GM12872 (cell line): Measurements from ENCODE around the gene ANKLE2.

Source experiments
- CTCF ChIP-seq: IDR thresholded peaks from 3 replicates; pipeline ENCODE4 v1.5.1; 2011; ENCODE audit warnings: low read depth, mild to moderate bottlenecking, low read length, moderate library complexity; ENCODE audit not compliant: insufficient read depth

ANKLE2 gene

DNA sequence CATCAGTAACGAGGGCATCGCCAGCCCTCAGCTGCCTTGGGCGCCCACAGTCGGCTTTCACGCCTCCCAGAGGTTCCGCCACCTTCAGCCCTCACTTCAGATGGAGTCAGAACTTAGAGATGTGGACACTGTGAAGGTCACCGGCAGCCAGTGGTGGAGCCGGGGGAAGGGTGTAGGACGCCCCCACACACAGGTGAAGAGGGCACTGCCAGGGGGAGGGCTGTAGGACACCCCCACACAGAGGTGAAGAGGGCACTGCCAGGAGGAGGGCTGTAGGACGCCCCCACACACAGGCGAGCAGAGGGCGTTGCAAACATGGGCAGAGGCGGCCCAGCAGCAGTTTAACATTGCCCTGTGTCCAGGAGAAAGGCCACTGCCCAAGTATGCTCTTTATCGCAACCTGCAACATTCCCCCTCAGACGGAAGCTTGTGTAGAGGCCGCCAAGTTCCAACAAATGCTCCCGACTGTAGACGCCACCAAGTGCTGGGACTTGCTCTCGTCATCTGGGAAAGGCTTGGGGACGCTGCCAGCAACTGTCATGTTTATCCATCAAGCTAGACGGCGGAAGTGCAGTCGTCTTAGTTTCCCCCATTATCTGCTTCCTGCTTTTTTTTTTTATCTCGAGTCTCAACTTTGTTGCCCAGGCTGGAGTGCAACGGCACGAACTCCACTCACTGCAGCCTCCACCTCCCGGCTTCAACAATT is 4.9 kb upstream of the ANKLE2 start:
- TF ChIP-seq CTCF = no peak

GRCh38 chr12:132765361-132765760 is 3.7 kb upstream of the ANKLE2 start:
- no peak for TF ChIP-seq CTCF

DNA sequence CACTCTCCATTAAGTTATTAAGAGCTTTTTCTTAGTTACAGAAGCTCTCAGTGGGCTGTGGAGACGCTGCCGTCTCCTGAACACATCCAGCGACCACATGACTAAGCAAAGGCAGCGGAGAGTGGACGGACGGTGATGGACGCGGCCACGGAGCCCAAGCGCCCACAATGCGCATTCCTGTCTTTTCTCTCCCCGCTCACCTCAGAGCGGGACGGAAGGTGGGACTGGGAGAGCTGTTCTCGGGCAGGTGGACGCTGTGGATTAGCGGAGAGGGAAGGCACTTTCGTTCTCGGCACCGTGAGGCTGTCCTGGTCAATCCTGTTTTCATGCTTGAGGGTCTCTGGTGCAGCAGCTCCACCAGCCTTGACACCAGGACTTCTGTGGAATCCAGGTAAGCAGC is 2.6 kb upstream of the ANKLE2 start:
- no peak for TF ChIP-seq CTCF

DNA sequence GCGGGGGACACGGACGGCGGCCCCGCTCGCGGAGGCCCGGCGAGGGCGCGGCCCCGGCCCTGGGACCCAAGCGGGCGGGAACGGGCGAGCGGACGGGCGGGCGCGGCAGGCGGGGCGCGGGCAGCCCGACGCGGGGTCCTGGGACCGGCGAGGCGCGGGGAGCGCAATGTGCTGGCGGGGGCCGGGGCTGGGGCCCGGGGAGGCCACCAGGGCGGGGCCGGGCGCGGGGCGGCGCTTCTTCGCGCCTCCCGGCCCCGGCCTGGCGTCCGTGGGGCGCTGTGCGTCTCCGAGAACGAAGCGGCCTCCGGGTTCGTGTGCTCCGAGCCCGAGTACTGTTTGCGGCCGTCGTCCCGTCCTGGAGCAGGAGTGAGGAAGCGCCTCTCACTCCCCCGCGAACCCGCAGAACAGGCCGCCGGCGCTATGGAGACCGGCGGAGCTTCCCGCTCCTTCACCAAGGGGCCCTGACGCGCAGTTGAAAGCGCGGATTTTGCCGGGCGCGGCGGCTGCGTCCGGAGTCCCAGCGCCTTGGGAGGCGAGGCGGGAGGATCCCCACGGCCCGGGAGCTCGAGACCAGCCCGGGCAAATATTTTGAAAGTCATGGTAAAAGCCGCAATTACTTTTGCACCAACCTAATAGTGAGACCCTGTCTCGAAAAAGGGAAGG is 420 bp upstream of the ANKLE2 start:
- TF ChIP-seq CTCF = peak; percentile 22; the same call in 1 of the 3 replicates

DNA sequence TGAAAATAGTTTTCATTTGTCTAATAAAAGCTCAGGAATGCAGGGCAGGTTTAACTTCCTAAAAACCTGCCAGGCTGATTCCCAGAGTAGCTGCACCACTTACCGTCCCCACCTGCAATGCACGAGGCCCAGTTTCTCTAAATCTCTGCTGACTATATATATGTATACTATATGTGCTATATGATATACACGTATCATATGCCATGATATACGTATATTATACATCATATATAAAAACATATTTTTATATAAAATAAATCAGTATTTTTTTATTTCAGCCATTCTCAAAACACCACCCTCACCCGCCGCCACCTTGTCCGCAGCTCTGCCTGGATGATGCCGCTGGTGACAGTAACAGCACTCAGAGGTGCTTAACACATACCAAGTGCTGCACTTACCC is 2.3 kb downstream of the ANKLE2 start:
- TF ChIP-seq CTCF = no peak

DNA sequence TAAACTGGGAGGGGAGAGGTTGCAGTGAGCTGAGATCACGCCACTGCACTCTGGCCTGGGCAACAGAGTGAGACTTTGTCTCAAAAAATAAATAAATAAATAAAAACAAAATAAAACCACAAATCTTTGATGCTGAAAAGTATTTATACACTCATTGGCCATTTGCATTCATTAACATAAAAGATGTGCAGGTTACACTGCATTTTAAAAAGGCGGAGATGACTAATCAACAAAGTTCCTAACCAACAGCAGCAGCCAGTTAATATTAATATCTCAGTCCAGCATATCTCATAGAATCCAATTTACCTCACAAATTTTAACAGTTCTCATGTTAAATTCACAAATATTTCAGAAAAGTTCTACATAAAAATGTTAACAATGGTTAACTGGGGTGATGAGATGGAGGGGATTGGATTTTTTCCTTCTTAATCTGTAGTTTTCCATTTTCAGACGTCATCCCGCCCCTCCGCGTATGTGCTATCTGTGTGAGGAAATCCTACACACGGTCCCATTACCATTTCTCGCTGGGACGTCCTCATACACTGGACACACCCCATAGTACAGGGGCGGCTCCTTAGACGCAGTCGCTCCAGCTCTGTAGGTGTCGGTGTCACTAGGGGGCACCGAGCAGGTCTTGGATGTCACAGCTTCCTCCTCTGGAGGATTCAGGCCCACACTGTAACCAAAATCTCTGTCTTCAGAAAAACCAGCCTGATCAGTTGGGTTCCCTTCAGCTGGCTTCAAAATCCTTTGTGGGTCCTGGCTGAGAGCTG is 7.3 kb downstream of the ANKLE2 start:
- no peak for TF ChIP-seq CTCF

- no peak for TF ChIP-seq CTCF
Observed at GRCh38 chr12:132748319-132748718, 13.3 kb downstream of the ANKLE2 start.
